Measurements from ENCODE around the gene ADK.

GRCh38 chr10:74233281-74233680, 82.3 kb downstream of the ADK start:
- TF ChIP-seq CTCF (IDR thresholded peaks at IDR 0.05; ENCODE audit: insufficient read depth, low read depth, low read length), result no peak
- no peak for TF ChIP-seq EZH2 (IDR thresholded peaks at IDR 0.05; ENCODE audit: insufficient read depth, low read length)
